GM18507 (cell line): ENCODE results near the gene EAPP.
"Not testable (repeated sequence)": the region's sequence is repeated elsewhere in the genome, so short reads cannot be mapped to it uniquely, and the experiment has no call there.

Experiments used
- DNase-seq: peaks from one replicate; pipeline ENCODE4 v3.0.0; 2011; ENCODE audit warnings: low read depth; ENCODE audit not compliant: insufficient read length; ENCODE audit errors: extremely low spot score
- FAIRE-seq: peaks from 2 replicates; lab custom pipeline; 2011; peaks lifted over from hg19 to GRCh38; lab: Jason Lieb, UNC

The EAPP gene

GRCh38 chr14:34540181-34541059, 919 bp upstream of the EAPP start:
- DNase-seq, FAIRE-seq: not testable (repeated sequence)

- no peak for FAIRE-seq
- no peak for DNase-seq
Observed at GRCh38 chr14:34538871-34539406, 562 bp downstream of the EAPP start.

GRCh38 chr14:34538096-34538495, 1.4 kb downstream of the EAPP start:
- FAIRE-seq, DNase-seq: not testable (repeated sequence)

- no peak for DNase-seq
- FAIRE-seq = no peak
Observed at GRCh38 chr14:34537677-34538009, 1.9 kb downstream of the EAPP start.

- no peak for FAIRE-seq
Observed at GRCh38 chr14:34536951-34537676, 2.4 kb downstream of the EAPP start.

GRCh38 chr14:34527591-34527990, 11.9 kb downstream of the EAPP start:
- FAIRE-seq = no peak
- DNase-seq = no peak

More at GRCh38 chr14:34536951-34537676, 2.4 kb downstream of the EAPP start:
- no peak for DNase-seq

- not testable (repeated sequence) for DNase-seq, FAIRE-seq
Observed at GRCh38 chr14:34524216-34524615, 15.3 kb downstream of the EAPP start.

GRCh38 chr14:34522496-34522895, 17.0 kb downstream of the EAPP start:
- no peak for FAIRE-seq
- DNase-seq = no peak

GRCh38 chr14:34521071-34521470, 18.4 kb downstream of the EAPP start:
- not testable (repeated sequence) for FAIRE-seq, DNase-seq

GRCh38 chr14:34520304-34520970, 19.1 kb downstream of the EAPP start:
- not testable (repeated sequence) for FAIRE-seq, DNase-seq

GRCh38 chr14:34507884-34508283, 31.6 kb downstream of the EAPP start:
- no peak for DNase-seq
- FAIRE-seq = no peak

- DNase-seq (no peak), FAIRE-seq (no peak)
Observed at GRCh38 chr14:34507459-34507858, 32.0 kb downstream of the EAPP start.

GRCh38 chr14:34505124-34505491, 34.4 kb downstream of the EAPP start:
- FAIRE-seq, DNase-seq: not testable (repeated sequence)

GRCh38 chr14:34504027-34504426, 35.5 kb downstream of the EAPP start:
- not testable (repeated sequence) for DNase-seq, FAIRE-seq

GRCh38 chr14:34502545-34503225, 36.8 kb downstream of the EAPP start:
- DNase-seq (no peak), FAIRE-seq (no peak)

GRCh38 chr14:34502001-34502400, 37.5 kb downstream of the EAPP start:
- DNase-seq (no peak), FAIRE-seq (no peak)

- DNase-seq = no peak
- no peak for FAIRE-seq
Observed at GRCh38 chr14:34501004-34501580, 38.4 kb downstream of the EAPP start.

- DNase-seq (no peak), FAIRE-seq (no peak)
Observed at GRCh38 chr14:34498684-34499412, 40.7 kb downstream of the EAPP start.
